Neural progenitor cell (in vitro differentiated cells): ENCODE measurements around the gene ACLY. TPM values are rescaled to one million over a fixed set of nuclear protein-coding genes. Genes with fewer than 3 reads are reported as not detected.
"Not testable (repeated sequence)": the region's sequence is repeated elsewhere in the genome, so short reads cannot be mapped to it uniquely, and the experiment has no call there.

Source experiments
- DNase-seq: peaks from one replicate; pipeline ENCODE4 v3.0.0-alpha.2; 2016; ENCODE audit warnings: low spot score
- H2AFZ ChIP-seq: fragments of 200-600 bp; sonication (generic); replicated peaks from 2 replicates; pipeline ENCODE4 v1.6.1; 2016; ENCODE audit warnings: antibody characterized with exemption
- H3F3A ChIP-seq: fragments of 200-600 bp; sonication (generic); 2 replicates; pipeline ENCODE4 v1.6.1; 2016; ENCODE audit warnings: antibody characterized with exemption, low read depth
- H3K27ac ChIP-seq: fragments of 200-600 bp; sonication (generic); 2 replicates; pipeline ENCODE4 v1.5.1; 2016; ENCODE audit warnings: mild to moderate bottlenecking
- H3K27me3 ChIP-seq: fragments of 200-600 bp; sonication (generic); 2 replicates; pipeline ENCODE4 v1.6.1; 2016; ENCODE audit warnings: mild to moderate bottlenecking, moderate library complexity
- H3K36me3 ChIP-seq: fragments of 200-600 bp; sonication (generic); 2 replicates; pipeline ENCODE4 v1.5.1; 2016
- H3K4me1 ChIP-seq: fragments of 200-600 bp; sonication (generic); 2 replicates; pipeline ENCODE4 v1.6.1; 2016; ENCODE audit warnings: mixed run types
- H3K4me2 ChIP-seq: fragments of 200-600 bp; sonication (generic); 2 replicates; pipeline ENCODE4 v1.6.1; 2016
- H3K4me3 ChIP-seq: fragments of 200-600 bp; sonication (generic); 2 replicates; pipeline ENCODE4 v1.5.1; 2016
- H3K79me2 ChIP-seq: fragments of 200-600 bp; sonication (generic); 2 replicates; pipeline ENCODE4 v1.6.1; 2016; ENCODE audit warnings: low read depth
- H3K9ac ChIP-seq: fragments of 200-600 bp; sonication (generic); 2 replicates; pipeline ENCODE4 v1.6.1; 2016
- H3K9me3 ChIP-seq: fragments of 200-600 bp; sonication (generic); 2 replicates; pipeline ENCODE4 v1.5.1; 2016; ENCODE audit warnings: low read depth
- H4K20me1 ChIP-seq: fragments of 200-600 bp; sonication (generic); 2 replicates; pipeline ENCODE4 v1.6.1; 2016; ENCODE audit warnings: low read depth
- H3K27ac Mint-ChIP-seq: 3 replicates; pipeline ENCODE4 v1.8.0; 2021; ENCODE audit warnings: mixed read lengths
- H3K27me3 Mint-ChIP-seq: 2 replicates; pipeline ENCODE4 v1.8.0; 2022; ENCODE audit warnings: low read depth, mild to moderate bottlenecking, inconsistent platforms, moderate library complexity, mixed read lengths; ENCODE audit not compliant: insufficient read depth
- H3K36me3 Mint-ChIP-seq: 3 replicates; pipeline ENCODE4 v1.8.0; 2021; ENCODE audit warnings: mixed read lengths
- H3K4me1 Mint-ChIP-seq: 3 replicates; pipeline ENCODE4 v1.8.0; 2021; ENCODE audit warnings: mixed read lengths
- H3K4me3 Mint-ChIP-seq: 3 replicates; pipeline ENCODE4 v1.8.0; 2021; ENCODE audit warnings: mild to moderate bottlenecking, moderate library complexity, mixed read lengths
- H3K9me3 Mint-ChIP-seq: 3 replicates; pipeline ENCODE4 v1.8.0; 2020; ENCODE audit warnings: mixed read lengths
- EZH2 ChIP-seq: fragments of 200-600 bp; sonication (generic); IDR thresholded peaks from 2 replicates; pipeline ENCODE4 v1.6.1; 2017; ENCODE audit warnings: antibody characterized with exemption, mild to moderate bottlenecking, moderate library complexity
- EZH2phosphoT487 ChIP-seq: fragments of 200-600 bp; sonication (generic); IDR thresholded peaks from 2 replicates; pipeline ENCODE4 v1.6.1; 2017; ENCODE audit warnings: antibody characterized with exemption
- total RNA-seq: library from RNA; depleted of rRNA; stranded (reverse); fragments of >200 nt; gene quantifications from 2 replicates; pipeline ENCODE4 v1.2.3, GENCODE V29; 2015; ENCODE audit warnings: low replicate concordance
- TF ChIP-seq, protein P1 (sequence below): fragments of 200-600 bp; sonication (generic); IDR thresholded peaks from 2 replicates; pipeline ENCODE4 v1.5.1; 2017; ENCODE audit warnings: antibody characterized with exemption, mild to moderate bottlenecking

The ACLY gene
- total RNA-seq, 1 donor from 2014 or later = 221 TPM

GRCh38 chr17:41882756-41883155 lies 36.0 kb downstream of the ACLY start:
- H3K9me3 Mint-ChIP-seq = no peaks in the 10 kb centered on the region
- Histone ChIP-seq H3K4me2 (no peak overlapping the region), H3F3A (peaks cover 56% of the 10 kb centered on the region), H4K20me1 (peaks cover 20% of the 10 kb centered on the region), H3K4me3 (no peak overlapping the region), H3K79me2 (peaks cover 22% of the 10 kb centered on the region), H2AFZ (no peak overlapping the region), H3K36me3 (peaks cover 31% of the 10 kb centered on the region), H3K9me3 (no peaks in the 10 kb centered on the region), H3K4me1 (peaks cover 6% of the 10 kb centered on the region), H3K27me3 (no peaks in the 10 kb centered on the region), H3K9ac (no peak overlapping the region), H3K27ac (no peak overlapping the region)
- no peak overlapping the region for H3K4me3 Mint-ChIP-seq
- no peak for DNase-seq
- no peak overlapping the region for H3K27ac Mint-ChIP-seq
- no peaks in the 10 kb centered on the region for H3K27me3 Mint-ChIP-seq
- TF ChIP-seq EZH2 (no peak), EZH2phosphoT487 (no peak)
- TF ChIP-seq, protein P1, sequence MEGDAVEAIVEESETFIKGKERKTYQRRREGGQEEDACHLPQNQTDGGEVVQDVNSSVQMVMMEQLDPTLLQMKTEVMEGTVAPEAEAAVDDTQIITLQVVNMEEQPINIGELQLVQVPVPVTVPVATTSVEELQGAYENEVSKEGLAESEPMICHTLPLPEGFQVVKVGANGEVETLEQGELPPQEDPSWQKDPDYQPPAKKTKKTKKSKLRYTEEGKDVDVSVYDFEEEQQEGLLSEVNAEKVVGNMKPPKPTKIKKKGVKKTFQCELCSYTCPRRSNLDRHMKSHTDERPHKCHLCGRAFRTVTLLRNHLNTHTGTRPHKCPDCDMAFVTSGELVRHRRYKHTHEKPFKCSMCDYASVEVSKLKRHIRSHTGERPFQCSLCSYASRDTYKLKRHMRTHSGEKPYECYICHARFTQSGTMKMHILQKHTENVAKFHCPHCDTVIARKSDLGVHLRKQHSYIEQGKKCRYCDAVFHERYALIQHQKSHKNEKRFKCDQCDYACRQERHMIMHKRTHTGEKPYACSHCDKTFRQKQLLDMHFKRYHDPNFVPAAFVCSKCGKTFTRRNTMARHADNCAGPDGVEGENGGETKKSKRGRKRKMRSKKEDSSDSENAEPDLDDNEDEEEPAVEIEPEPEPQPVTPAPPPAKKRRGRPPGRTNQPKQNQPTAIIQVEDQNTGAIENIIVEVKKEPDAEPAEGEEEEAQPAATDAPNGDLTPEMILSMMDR = no peak
- H3K36me3 Mint-ChIP-seq = peaks cover 46% of the 10 kb centered on the region
- peaks cover 11% of the 10 kb centered on the region for H3K4me1 Mint-ChIP-seq

- peaks cover 31% of the 10 kb centered on the region for H3F3A ChIP-seq
- peaks cover 5% of the 10 kb centered on the region for H4K20me1 ChIP-seq
- no peak for DNase-seq
- H3K4me3 Mint-ChIP-seq = no peak overlapping the region
- peaks cover 21% of the 10 kb centered on the region for H3K79me2 ChIP-seq
- H3K4me1 Mint-ChIP-seq = no peaks in the 10 kb centered on the region
- H3K9me3 Mint-ChIP-seq = no peaks in the 10 kb centered on the region
- H3K27ac Mint-ChIP-seq = no peak overlapping the region
- H3K4me1 ChIP-seq = no peaks in the 10 kb centered on the region
- H3K4me3 ChIP-seq = no peak overlapping the region
- no peak for TF ChIP-seq EZH2
- TF ChIP-seq EZH2phosphoT487 = no peak
- TF ChIP-seq, protein P1 = no peak
- no peak overlapping the region for H2AFZ ChIP-seq
- no peaks in the 10 kb centered on the region for H3K27me3 Mint-ChIP-seq
- no peaks in the 10 kb centered on the region for H3K9me3 ChIP-seq
- no peaks in the 10 kb centered on the region for H3K27me3 ChIP-seq
- peaks cover 41% of the 10 kb centered on the region for H3K36me3 ChIP-seq
- no peak overlapping the region for H3K4me2 ChIP-seq
- no peak overlapping the region for H3K9ac ChIP-seq
- peaks cover 46% of the 10 kb centered on the region for H3K36me3 Mint-ChIP-seq
- no peak overlapping the region for H3K27ac ChIP-seq
Measured at GRCh38 chr17:41880130-41880529, 38.6 kb downstream of the ACLY start.

DNA sequence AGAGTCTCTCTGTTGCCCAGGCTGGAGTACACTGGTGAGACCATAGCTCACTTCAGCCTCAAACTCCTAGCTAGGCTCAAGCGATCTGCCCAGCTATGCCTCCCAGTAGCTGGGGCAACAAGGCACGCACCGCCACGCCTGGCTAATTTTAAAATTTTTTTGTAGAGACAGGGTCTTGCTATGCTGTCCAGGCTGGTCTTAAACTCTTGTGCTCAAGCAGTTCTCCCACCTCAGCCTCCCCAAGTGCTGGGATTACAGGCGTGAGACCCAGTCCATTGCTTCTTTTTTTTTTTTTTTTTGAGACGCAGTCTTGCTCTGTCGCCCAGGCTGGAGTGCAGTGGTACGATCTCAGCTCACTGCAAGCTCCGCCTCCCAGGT lies 44.5 kb downstream of the ACLY start:
- H3K27me3 Mint-ChIP-seq, H2AFZ ChIP-seq, H4K20me1 ChIP-seq, H3F3A ChIP-seq, H3K4me3 Mint-ChIP-seq, H3K27me3 ChIP-seq, H3K4me2 ChIP-seq, H3K27ac ChIP-seq, H3K9ac ChIP-seq, DNase-seq, H3K4me3 ChIP-seq, H3K79me2 ChIP-seq, H3K27ac Mint-ChIP-seq, H3K4me1 Mint-ChIP-seq, H3K9me3 Mint-ChIP-seq, H3K9me3 ChIP-seq, H3K4me1 ChIP-seq: not testable (repeated sequence)
- peaks cover 61% of the 10 kb centered on the region for H3K36me3 Mint-ChIP-seq
- H3K36me3 ChIP-seq = peaks cover 19% of the 10 kb centered on the region

DNA sequence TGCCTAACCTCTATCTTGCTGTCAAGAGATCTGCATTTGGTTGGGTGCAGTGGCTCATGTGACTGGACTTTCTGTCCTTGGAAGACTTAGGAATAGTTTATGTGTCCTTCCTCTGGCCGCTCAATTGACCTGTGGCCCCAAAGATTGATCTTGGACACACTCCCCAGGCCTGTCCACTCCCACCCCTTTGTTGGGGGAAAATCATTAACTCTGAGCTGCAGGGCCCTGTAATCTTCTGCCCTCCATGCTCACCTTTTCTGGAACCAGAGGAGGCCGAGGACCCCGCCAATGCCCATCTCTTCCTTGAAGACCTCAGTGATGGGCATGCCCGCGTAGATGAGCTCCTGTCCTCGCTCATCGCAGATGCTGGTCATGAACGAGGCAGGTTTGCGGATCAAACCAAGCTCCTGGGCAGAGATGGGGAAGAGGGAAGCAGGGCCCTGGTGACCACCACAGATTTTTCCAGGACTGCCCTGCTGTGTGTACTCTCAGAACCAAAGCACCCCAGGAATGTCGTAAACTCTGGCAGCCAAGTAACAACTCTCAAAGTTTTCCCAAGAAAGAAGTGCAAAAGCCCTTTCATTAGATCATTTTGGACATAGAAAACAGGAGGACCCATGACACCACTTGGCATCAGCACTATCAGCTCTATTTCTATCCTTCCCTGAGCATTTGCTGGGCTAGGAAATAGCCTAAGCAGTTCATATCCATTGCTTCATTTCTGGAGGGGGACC lies 45.0 kb downstream of the ACLY start:
- H3K27me3 ChIP-seq = no peaks in the 10 kb centered on the region
- H3K27ac ChIP-seq = no peak overlapping the region
- no peak overlapping the region for H3K9ac ChIP-seq
- H3F3A ChIP-seq = peaks cover 5% of the 10 kb centered on the region
- peaks cover 19% of the 10 kb centered on the region for H3K36me3 ChIP-seq
- no peaks in the 10 kb centered on the region for H3K79me2 ChIP-seq
- Mint-ChIP-seq H3K36me3 (peaks cover 59% of the 10 kb centered on the region), H3K27ac (no peak overlapping the region), H3K9me3 (no peaks in the 10 kb centered on the region), H3K4me1 (no peaks in the 10 kb centered on the region), H3K27me3 (peaks cover 2% of the 10 kb centered on the region), H3K4me3 (no peak overlapping the region)
- H4K20me1 ChIP-seq = no peaks in the 10 kb centered on the region
- H2AFZ ChIP-seq = no peak overlapping the region
- TF ChIP-seq, protein P1 = no peak
- TF ChIP-seq EZH2phosphoT487 = no peak
- TF ChIP-seq EZH2 = no peak
- H3K4me1 ChIP-seq = no peaks in the 10 kb centered on the region
- no peak for DNase-seq
- no peak overlapping the region for H3K4me2 ChIP-seq
- no peaks in the 10 kb centered on the region for H3K9me3 ChIP-seq
- H3K4me3 ChIP-seq = no peak overlapping the region
